Measurements from ENCODE around the gene SLC25A51. TPM values are rescaled to one million over a fixed set of nuclear protein-coding genes. Genes with fewer than 3 reads are reported as not detected.

The SLC25A51 gene
- total RNA-seq, 4 donors from 2014 or later, result 28.9 to 34.6 (median 31.6) TPM

DNA sequence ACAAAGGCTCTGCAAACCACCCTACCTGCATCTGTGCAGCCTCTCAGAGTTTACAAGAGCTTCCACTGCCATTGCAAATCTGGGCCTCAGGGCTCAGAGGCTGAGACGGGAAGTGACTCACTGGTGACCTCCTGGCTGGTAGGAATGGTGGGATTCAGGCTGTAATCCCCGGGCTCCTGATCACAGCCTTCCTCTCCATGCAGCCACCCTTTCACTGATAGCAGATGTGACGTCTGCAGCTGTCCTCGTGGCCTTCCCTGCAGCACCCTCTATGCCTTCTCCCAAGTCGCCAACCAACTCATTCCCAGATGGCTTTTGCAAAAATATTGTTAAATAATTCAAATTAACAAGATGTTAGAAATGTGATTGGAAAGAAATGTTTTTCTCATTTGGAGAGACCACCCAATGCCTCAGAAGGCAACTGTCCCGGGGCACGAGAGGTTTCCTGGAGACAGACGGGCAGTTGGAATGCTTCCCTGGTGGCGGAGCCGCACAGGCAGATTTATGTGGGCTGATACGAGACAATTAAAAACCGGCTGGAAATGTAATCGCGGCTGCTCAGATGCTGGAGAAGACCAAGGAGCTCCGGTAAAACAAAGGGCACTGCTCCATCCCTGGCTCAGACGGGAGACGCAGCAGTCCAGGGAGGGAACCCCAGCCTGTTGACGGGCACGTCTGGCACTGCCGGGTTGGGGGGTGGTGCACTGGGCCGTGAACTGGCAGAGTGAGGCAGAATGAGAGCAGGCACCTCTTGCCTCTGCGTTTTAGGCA lies 34.4 kb upstream of the SLC25A51 start:
- TF ChIP-seq, protein P1, sequence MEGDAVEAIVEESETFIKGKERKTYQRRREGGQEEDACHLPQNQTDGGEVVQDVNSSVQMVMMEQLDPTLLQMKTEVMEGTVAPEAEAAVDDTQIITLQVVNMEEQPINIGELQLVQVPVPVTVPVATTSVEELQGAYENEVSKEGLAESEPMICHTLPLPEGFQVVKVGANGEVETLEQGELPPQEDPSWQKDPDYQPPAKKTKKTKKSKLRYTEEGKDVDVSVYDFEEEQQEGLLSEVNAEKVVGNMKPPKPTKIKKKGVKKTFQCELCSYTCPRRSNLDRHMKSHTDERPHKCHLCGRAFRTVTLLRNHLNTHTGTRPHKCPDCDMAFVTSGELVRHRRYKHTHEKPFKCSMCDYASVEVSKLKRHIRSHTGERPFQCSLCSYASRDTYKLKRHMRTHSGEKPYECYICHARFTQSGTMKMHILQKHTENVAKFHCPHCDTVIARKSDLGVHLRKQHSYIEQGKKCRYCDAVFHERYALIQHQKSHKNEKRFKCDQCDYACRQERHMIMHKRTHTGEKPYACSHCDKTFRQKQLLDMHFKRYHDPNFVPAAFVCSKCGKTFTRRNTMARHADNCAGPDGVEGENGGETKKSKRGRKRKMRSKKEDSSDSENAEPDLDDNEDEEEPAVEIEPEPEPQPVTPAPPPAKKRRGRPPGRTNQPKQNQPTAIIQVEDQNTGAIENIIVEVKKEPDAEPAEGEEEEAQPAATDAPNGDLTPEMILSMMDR (IDR thresholded peaks at IDR 0.05), result no peak
- no peak for TF ChIP-seq POLR2A (IDR thresholded peaks at IDR 0.05)
- WGBS, 2 donors, result 69 to 79% methylated on average over 22 of the region's 22 CpGs
- Histone ChIP-seq H3K4me3 (replicated peaks in 1 of 3) (no peak overlapping the region), H3K9me3 (no peaks in the 10 kb centered on the region), H3K4me1 (peaks cover 6 to 13% of the 10 kb centered on the region in 2 donors), H3K36me3 (no peaks in the 10 kb centered on the region), H3K27me3 (no peaks in the 10 kb centered on the region), H3K27ac (no peak overlapping the region)
- DNase-seq, result no peak
- intact Hi-C loops (cut with DNase I), result no loop called here

DNA sequence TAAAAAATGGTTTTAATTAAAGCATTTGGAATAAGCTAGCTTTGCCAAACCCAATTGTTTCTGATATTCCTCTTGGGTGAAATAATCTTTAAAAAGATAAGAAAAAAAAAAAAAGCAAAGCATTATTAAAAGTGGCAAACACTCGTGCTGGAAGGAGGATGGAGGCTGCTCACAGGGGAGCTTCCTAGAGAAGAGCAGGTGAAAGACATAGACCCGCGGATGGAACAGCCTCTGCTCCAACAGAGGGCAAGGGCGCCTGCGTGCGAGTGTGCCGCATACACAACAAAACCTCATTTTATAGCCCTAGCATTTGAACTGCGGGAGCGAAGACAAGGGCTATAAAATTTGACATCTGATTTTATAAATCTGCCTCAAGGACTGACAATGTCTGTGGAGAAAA lies 33.4 kb upstream of the SLC25A51 start:
- WGBS, 2 donors, result 87 to 91% methylated on average over 9 of the region's 9 CpGs
- no peaks in the 10 kb centered on the region for H3K9me3 ChIP-seq
- no peaks in the 10 kb centered on the region for H3K27me3 ChIP-seq
- DNase-seq, result no peak
- no peak overlapping the region for H3K4me3 ChIP-seq (replicated peaks in 1 of 3)
- TF ChIP-seq, protein P1 (IDR thresholded peaks at IDR 0.05), result no peak
- TF ChIP-seq POLR2A (IDR thresholded peaks at IDR 0.05), result no peak
- no peaks in the 10 kb centered on the region for H3K36me3 ChIP-seq
- H3K4me1 ChIP-seq, result peaks cover 0 to 4% of the 10 kb centered on the region in 2 donors
- no peak overlapping the region for H3K27ac ChIP-seq
- intact Hi-C loops (cut with DNase I), result no loop called here

DNA sequence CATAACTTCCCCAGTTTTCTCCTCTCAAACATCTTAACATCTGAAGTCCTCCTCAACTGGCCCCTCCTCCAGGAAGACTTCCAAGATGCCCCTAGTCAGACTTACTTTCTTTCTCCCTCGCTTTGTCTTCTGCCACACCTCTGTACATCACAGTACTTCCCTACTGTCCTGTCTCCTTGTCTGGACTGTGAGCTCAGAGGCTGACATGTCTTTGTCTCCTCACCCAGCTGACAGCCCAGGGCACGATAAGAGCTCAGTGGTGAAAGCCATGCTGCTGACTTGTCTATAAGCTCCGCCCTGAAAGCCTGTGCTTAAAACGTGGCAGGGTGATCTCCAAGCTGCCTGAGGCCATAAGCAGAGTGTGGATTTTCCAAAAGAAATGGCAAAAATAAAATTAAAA lies 33.0 kb upstream of the SLC25A51 start:
- 67 to 71% methylated on average over 4 of the region's 4 CpGs for WGBS, 2 donors
- no peak overlapping the region for H3K27ac ChIP-seq
- DNase-seq, result no peak

DNA sequence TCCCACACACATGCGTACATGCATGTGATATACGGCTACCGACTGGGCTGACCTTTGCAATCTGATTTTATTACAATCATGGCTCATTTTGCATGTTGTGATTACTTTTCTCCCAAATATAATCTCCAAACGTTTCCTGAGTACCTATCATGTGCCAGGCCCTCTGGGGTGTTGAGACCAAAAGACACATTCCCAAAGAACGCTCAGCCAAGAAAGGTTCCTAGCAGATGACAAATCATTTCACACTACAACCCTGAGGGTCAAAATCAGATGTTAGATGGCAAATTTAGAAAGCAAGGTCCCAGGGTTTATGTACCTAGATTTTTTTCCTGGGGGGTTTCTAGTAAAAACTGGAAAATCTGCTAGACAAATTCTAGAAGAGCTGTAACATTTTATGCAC lies 32.4 kb upstream of the SLC25A51 start:
- no peaks in the 10 kb centered on the region for H3K36me3 ChIP-seq
- no peak for DNase-seq
- H3K9me3 ChIP-seq, result no peaks in the 10 kb centered on the region
- no peak overlapping the region for H3K27ac ChIP-seq
- H3K4me3 ChIP-seq (replicated peaks in 1 of 3), result no peak overlapping the region
- TF ChIP-seq, protein P1 (IDR thresholded peaks at IDR 0.05), result no peak
- TF ChIP-seq POLR2A (IDR thresholded peaks at IDR 0.05), result no peak
- intact Hi-C loops (cut with DNase I), result no loop called here
- H3K4me1 ChIP-seq, result peaks cover 0 to 4% of the 10 kb centered on the region in 2 donors
- 89% methylated on average over 5 of the region's 5 CpGs for WGBS, 2 donors
- H3K27me3 ChIP-seq, result no peaks in the 10 kb centered on the region

More for the DNA sequence above, 33.0 kb upstream of the SLC25A51 start:
- Histone ChIP-seq H3K9me3 (no peaks in the 10 kb centered on the region), H3K4me3 (replicated peaks in 1 of 3) (no peak overlapping the region), H3K4me1 (peaks cover 0 to 4% of the 10 kb centered on the region in 2 donors), H3K36me3 (no peaks in the 10 kb centered on the region), H3K27me3 (no peaks in the 10 kb centered on the region)
- TF ChIP-seq, protein P1 (IDR thresholded peaks at IDR 0.05), result no peak
- no peak for TF ChIP-seq POLR2A (IDR thresholded peaks at IDR 0.05)
- intact Hi-C loops (cut with DNase I), result no loop called here

DNA sequence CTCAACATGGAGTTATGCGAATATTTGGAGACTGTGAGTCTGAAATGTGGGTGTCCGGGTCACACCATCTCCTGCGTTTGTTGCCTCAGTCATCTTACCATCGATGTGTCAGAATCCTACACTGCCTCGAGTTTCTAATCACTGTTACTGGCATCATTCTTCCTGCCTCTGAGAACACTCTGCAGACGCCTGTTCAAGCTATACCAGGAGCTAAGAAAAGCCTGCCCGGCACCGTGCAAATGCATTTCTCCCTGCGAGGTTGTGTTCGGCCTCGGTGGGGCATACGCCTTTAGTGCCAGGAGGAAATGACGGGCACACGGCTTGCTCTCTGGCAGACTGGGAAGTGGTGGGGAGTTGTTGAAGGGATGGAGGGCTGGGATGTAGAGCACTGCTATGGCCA lies 31.2 kb upstream of the SLC25A51 start:
- Histone ChIP-seq H3K27ac (no peak overlapping the region), H3K27me3 (no peaks in the 10 kb centered on the region), H3K36me3 (no peaks in the 10 kb centered on the region), H3K4me1 (peaks cover 0 to 4% of the 10 kb centered on the region in 2 donors), H3K9me3 (no peaks in the 10 kb centered on the region), H3K4me3 (replicated peaks in 1 of 3) (no peak overlapping the region)
- TF ChIP-seq, protein P1 (IDR thresholded peaks at IDR 0.05), result no peak
- no peak for TF ChIP-seq POLR2A (IDR thresholded peaks at IDR 0.05)
- 91 to 94% methylated on average over 14 of the region's 14 CpGs for WGBS, 2 donors
- intact Hi-C loops (cut with DNase I), result no loop called here
- DNase-seq, result no peak
